Nephron (organoid): ENCODE measurements around the gene GALNT16.

Experiments
- H3K27ac Mint-ChIP-seq, 3 experiments: 2 replicates each; pipeline ENCODE4 v1.8.0; 2020; ENCODE audit warnings: mixed read lengths in 3 of 3, mild to moderate bottlenecking in 2 of 3, moderate library complexity in 1 of 3
- H3K27me3 Mint-ChIP-seq: 2 replicates; pipeline ENCODE4 v1.8.0; 2021; ENCODE audit warnings: low read depth, mild to moderate bottlenecking, moderate library complexity, mixed read lengths
- H3K36me3 Mint-ChIP-seq: 2 replicates; pipeline ENCODE4 v1.8.0; 2020; ENCODE audit warnings: low read depth, mixed read lengths
- H3K4me1 Mint-ChIP-seq: 2 replicates; pipeline ENCODE4 v1.8.0; 2020; ENCODE audit warnings: mixed read lengths
- H3K4me3 Mint-ChIP-seq, 3 experiments: 2 replicates each; pipeline ENCODE4 v1.8.0; 2020; ENCODE audit warnings: mild to moderate bottlenecking in 3 of 3, mixed read lengths in 3 of 3, moderate library complexity in 2 of 3
- H3K9me3 Mint-ChIP-seq: 2 replicates; pipeline ENCODE4 v1.8.0; 2020; ENCODE audit warnings: mixed read lengths
- TF ChIP-seq, protein P1 (sequence below), 3 experiments: fragments of 200-600 bp; sonication (generic); IDR thresholded peaks; one replicate each; pipeline ENCODE4 v1.5.0; 2021; ENCODE audit warnings: antibody characterized with exemption in 3 of 3; ENCODE audit not compliant: unreplicated experiment in 3 of 3

The GALNT16 gene

DNA sequence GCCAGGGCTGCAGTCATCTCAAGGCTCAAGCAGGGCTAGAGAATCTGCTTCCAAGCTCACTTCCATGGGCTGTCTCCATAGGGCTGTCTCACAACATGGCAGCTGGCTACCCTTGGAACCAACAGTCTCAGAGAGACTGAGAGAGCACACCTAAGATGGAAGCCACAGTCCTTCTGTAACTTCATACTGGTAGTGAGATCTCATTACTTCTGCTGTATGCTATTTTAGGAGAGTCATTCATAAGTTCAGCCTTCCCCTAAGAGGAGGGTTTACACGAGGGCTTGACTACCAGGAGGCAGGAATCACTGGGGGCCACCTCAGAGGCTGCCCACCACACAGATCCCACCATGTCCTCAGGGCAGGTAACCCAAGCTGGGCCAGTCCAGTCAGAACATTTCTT lies 108.4 kb downstream of the GALNT16 start:
- H3K4me1 Mint-ChIP-seq: no peaks in the 10 kb centered on the region
- H3K36me3 Mint-ChIP-seq: peaks cover 11% of the 10 kb centered on the region
- no peaks in the 10 kb centered on the region for H3K27me3 Mint-ChIP-seq
- no peak overlapping the region for H3K27ac Mint-ChIP-seq
- no peak overlapping the region for H3K4me3 Mint-ChIP-seq
- TF ChIP-seq, protein P1, sequence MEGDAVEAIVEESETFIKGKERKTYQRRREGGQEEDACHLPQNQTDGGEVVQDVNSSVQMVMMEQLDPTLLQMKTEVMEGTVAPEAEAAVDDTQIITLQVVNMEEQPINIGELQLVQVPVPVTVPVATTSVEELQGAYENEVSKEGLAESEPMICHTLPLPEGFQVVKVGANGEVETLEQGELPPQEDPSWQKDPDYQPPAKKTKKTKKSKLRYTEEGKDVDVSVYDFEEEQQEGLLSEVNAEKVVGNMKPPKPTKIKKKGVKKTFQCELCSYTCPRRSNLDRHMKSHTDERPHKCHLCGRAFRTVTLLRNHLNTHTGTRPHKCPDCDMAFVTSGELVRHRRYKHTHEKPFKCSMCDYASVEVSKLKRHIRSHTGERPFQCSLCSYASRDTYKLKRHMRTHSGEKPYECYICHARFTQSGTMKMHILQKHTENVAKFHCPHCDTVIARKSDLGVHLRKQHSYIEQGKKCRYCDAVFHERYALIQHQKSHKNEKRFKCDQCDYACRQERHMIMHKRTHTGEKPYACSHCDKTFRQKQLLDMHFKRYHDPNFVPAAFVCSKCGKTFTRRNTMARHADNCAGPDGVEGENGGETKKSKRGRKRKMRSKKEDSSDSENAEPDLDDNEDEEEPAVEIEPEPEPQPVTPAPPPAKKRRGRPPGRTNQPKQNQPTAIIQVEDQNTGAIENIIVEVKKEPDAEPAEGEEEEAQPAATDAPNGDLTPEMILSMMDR (IDR thresholded peaks at IDR 0.05; ENCODE audit: unreplicated experiment in 3 of 3): no peak
- no peaks in the 10 kb centered on the region for H3K9me3 Mint-ChIP-seq

DNA sequence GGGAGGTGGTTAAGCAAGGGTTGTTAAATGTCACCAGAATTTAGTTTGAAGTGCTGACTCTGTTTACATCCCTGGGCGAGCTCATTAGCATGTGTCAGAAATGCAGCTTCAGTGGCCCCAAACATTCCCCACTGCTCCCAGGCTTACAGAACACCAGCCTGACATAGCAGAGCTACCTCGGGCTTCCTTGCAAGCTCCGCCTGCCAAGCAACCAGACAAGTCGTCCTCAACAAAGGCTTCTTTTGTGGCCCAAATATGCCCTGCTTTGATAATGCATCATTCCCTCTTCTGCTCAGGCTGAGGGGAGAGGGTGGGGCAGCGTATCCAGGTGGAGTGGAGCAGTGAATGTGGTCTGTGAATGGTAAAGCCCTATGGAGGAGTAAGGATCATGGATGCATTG lies 110.1 kb downstream of the GALNT16 start:
- Mint-ChIP-seq H3K27me3 (no peaks in the 10 kb centered on the region), H3K36me3 (peaks cover 25% of the 10 kb centered on the region), H3K9me3 (peaks cover 1% of the 10 kb centered on the region), H3K4me3 (no peak overlapping the region), H3K4me1 (no peaks in the 10 kb centered on the region), H3K27ac (no peak overlapping the region)
- TF ChIP-seq, protein P1 (IDR thresholded peaks at IDR 0.05; ENCODE audit: unreplicated experiment in 3 of 3): no peak

DNA sequence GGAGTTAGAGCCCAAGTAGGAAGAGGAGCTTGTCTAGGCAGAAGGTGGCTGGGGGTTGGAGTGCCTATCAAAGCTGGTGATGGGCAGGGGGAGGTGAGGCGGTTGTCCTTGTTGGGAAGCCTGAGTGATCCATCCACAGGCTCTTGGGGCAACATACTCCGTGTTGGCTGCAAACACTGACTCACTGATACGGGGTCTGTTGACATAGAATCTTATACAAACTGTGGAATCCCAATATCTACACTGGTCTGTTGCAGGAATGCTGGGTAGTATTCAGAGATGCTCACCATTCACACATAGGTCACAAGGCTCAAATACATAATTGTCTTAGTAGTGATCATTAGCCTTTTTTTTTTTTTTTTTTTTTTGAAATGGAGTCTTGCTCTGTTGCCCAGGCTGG lies 112.2 kb downstream of the GALNT16 start:
- Mint-ChIP-seq H3K27ac (no peak overlapping the region), H3K4me1 (no peaks in the 10 kb centered on the region), H3K9me3 (peaks cover 14% of the 10 kb centered on the region), H3K27me3 (no peaks in the 10 kb centered on the region), H3K36me3 (peaks cover 46% of the 10 kb centered on the region), H3K4me3 (no peak overlapping the region)
- TF ChIP-seq, protein P1 (IDR thresholded peaks at IDR 0.05; ENCODE audit: unreplicated experiment in 3 of 3): no peak

DNA sequence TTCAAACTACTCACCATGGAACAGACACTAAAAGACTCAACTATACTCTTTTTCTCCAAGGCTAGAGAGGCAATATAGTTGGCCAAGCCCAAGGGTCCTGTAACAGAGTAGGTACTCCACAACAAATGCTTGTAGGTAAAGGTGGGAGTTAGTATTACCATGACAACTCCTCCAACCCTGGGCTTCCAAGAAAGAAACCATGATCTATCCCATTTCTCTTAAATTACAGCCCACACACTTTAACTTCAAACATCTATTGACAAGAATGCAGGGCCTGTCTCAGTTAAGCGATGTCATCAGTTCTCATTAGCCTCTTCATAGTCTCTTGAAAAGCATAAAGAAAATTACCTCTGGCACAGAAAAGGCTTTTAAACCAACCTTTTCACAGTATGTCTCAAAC lies 113.1 kb downstream of the GALNT16 start:
- H3K27ac Mint-ChIP-seq: no peak overlapping the region
- H3K36me3 Mint-ChIP-seq: peaks cover 50% of the 10 kb centered on the region
- no peaks in the 10 kb centered on the region for H3K4me1 Mint-ChIP-seq
- no peak overlapping the region for H3K4me3 Mint-ChIP-seq
- H3K9me3 Mint-ChIP-seq: peaks cover 14% of the 10 kb centered on the region
- H3K27me3 Mint-ChIP-seq: no peaks in the 10 kb centered on the region
- TF ChIP-seq, protein P1 (IDR thresholded peaks at IDR 0.05; ENCODE audit: unreplicated experiment in 3 of 3): no peak

DNA sequence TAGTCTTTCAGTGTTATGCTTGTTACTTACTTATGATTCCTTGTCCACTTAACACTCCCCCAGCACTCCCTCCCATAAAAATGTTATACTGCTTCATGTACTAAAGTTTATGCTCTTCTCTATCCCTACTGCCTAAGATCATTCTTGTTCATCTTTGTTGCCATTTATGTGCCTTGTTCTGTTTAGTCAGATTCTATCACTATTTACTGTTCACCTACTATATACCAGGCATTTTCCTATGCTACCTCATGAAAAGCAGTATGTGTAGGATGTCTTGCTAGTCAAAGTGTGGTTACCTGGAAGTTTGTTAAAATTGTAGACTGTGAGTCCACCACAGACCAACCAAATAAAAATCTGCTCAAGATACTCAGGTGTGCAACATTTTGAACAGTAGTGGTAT lies 114.3 kb downstream of the GALNT16 start:
- peaks cover 58% of the 10 kb centered on the region for H3K36me3 Mint-ChIP-seq
- peaks cover 14% of the 10 kb centered on the region for H3K9me3 Mint-ChIP-seq
- H3K27me3 Mint-ChIP-seq: no peaks in the 10 kb centered on the region
- H3K4me1 Mint-ChIP-seq: no peaks in the 10 kb centered on the region
- H3K4me3 Mint-ChIP-seq: no peak overlapping the region
- TF ChIP-seq, protein P1 (IDR thresholded peaks at IDR 0.05; ENCODE audit: unreplicated experiment in 3 of 3): no peak
- H3K27ac Mint-ChIP-seq: no peak overlapping the region

DNA sequence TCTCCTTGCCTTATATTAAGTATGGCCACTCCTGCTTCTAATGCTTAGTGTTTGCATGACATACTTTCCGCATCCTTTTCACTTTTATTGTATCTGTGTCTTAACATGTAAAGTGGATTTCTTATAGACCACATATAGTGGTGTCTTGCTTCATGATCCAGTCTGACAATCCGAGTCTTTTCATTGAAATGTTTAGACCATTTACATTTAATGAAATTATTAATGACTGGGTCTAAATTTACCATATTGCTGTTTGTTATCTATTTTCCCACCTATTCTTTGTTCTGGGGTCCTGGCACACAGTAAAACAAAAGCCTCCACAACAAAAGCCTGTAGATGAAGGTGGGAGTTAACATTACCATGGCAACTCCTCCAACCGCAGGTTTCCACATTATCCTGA lies 115.2 kb downstream of the GALNT16 start:
- H3K36me3 Mint-ChIP-seq: peaks cover 68% of the 10 kb centered on the region
- peaks cover 14% of the 10 kb centered on the region for H3K9me3 Mint-ChIP-seq
- TF ChIP-seq, protein P1 (IDR thresholded peaks at IDR 0.05; ENCODE audit: unreplicated experiment in 3 of 3): no peak
- H3K4me1 Mint-ChIP-seq: no peaks in the 10 kb centered on the region
- H3K27ac Mint-ChIP-seq: no peak overlapping the region
- no peaks in the 10 kb centered on the region for H3K27me3 Mint-ChIP-seq
- no peak overlapping the region for H3K4me3 Mint-ChIP-seq
